Natural killer cell (primary cell): ENCODE data around the gene MYO5B. TPM values are rescaled to one million over a fixed set of nuclear protein-coding genes. Genes with fewer than 3 reads are reported as not detected.

Experiments
- ATAC-seq, 3 donors: fragments of 150-1000 bp in 2 of 3; fragments of 200-7000 bp in 1 of 3; cut with Tn5 transposase; 1 replicate in 1 of 3; 2 replicates in 2 of 3; pipeline ENCODE4 v1.10.0; 2021; ENCODE audit warnings: mild to moderate bottlenecking in 2 of 3, moderate library complexity in 2 of 3
- DNase-seq, 2 donors: peaks; one replicate each; pipeline versions ENCODE4 v3.0.0 to v3.0.0-alpha.2; 2013 to 2021; ENCODE audit warnings: mixed read lengths in 1 of 2
- H3K27ac ChIP-seq: one replicate; pipeline ENCODE4 v1.5.1; 2013; ENCODE audit warnings: mild to moderate bottlenecking, low read length
- H3K27me3 ChIP-seq: one replicate; pipeline ENCODE4 v1.6.1; 2013; ENCODE audit warnings: low read length; ENCODE audit not compliant: control insufficient read depth, insufficient read depth
- H3K36me3 ChIP-seq: one replicate; pipeline ENCODE4 v1.6.1; 2013; ENCODE audit warnings: low read length; ENCODE audit not compliant: control insufficient read depth, insufficient read depth
- H3K4me1 ChIP-seq: one replicate; pipeline ENCODE4 v1.6.1; 2013; ENCODE audit warnings: low read length; ENCODE audit not compliant: control insufficient read depth, insufficient read depth
- H3K4me3 ChIP-seq: one replicate; pipeline ENCODE4 v1.5.1; 2013; ENCODE audit warnings: low read length
- H3K9me3 ChIP-seq: one replicate; pipeline ENCODE4 v1.6.1; 2013; ENCODE audit warnings: low read length; ENCODE audit not compliant: control insufficient read depth, insufficient read depth
- H3K27ac Mint-ChIP-seq, 2 donors: one replicate each; pipeline ENCODE4 v1.8.0; 2022; ENCODE audit warnings: mild to moderate bottlenecking in 2 of 2, mixed read lengths in 2 of 2, moderate library complexity in 1 of 2
- H3K27me3 Mint-ChIP-seq, 2 donors: one replicate each; pipeline ENCODE4 v1.8.0; 2022; ENCODE audit warnings: low read depth in 2 of 2, mixed read lengths in 2 of 2
- H3K36me3 Mint-ChIP-seq: one replicate; pipeline ENCODE4 v1.8.0; 2022; ENCODE audit warnings: mixed read lengths
- H3K4me1 Mint-ChIP-seq, 2 donors: one replicate each; pipeline ENCODE4 v1.8.0; 2022; ENCODE audit warnings: mixed read lengths in 2 of 2
- H3K4me3 Mint-ChIP-seq: one replicate; pipeline ENCODE4 v1.8.0; 2022; ENCODE audit warnings: mild to moderate bottlenecking, moderate library complexity, mixed read lengths
- H3K9me3 Mint-ChIP-seq, 2 donors: one replicate each; pipeline ENCODE4 v1.8.0; 2022; ENCODE audit warnings: mixed read lengths in 2 of 2
- CTCF ChIP-seq: fragments of 200-600 bp; IDR thresholded peaks from one replicate; pipeline ENCODE4 v1.8.0; 2022; ENCODE audit warnings: antibody characterized with exemption
- WGBS: methylation state at CpG from one replicate; pipeline ENCODE4 v1.1.7; 2013; ENCODE audit warnings: missing lambda C conversion rate; ENCODE audit not compliant: insufficient coverage; 5-methylcytosine and 5-hydroxymethylcytosine counted together
- intact Hi-C: fragments of 100-400 bp; cut with micrococcal nuclease; formaldehyde crosslinking; loops from one replicate; pipeline ENCODE4 v1.14.2; 2022
- total RNA-seq, 4 donors: library from RNA; stranded (reverse); fragments of 120-200 nt in 1 of 4; gene quantifications; one replicate each; pipeline versions ENCODE4 v1.2.3 to v1.2.4, GENCODE V29; 2013 to 2022

Gene MYO5B
- total RNA-seq, 3 donors from 2014 or later (not counting 1 experiment from before 2014, with no cell fraction given), result 0.33 TPM; not detected in 2

DNA sequence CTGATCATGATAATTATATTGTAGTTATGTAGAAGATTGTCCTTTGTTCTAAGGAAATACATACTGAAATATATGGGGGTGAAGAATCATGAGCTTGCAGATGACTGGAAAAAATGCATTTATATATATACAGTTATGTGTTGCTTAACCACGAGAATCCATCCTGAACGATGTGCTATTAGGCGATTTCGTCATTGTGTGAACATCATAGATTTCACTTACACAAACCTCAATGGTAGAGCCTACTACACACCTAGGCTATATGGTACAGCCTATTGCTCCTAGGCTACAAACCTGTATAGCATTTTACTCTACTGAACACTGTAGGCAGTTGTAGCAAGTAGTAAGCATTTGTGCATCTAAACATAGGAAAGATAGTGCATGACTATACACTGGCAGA, 379.0 kb downstream of the MYO5B start:
- no peaks in the 10 kb centered on the region for H3K27me3 ChIP-seq
- DNase-seq (no peak), ATAC-seq (no peak)
- WGBS, result 59% methylated on average over 4 of the region's 4 CpGs
- Mint-ChIP-seq H3K4me3 (peak overlapping the region; percentile 99), H3K9me3 (no peaks in the 10 kb centered on the region), H3K36me3 (no peaks in the 10 kb centered on the region), H3K27ac (peak overlapping the region; percentile 77 to 99), H3K4me1 (peaks cover 88 to 90% of the 10 kb centered on the region in 2 donors), H3K27me3 (no peaks in the 10 kb centered on the region)
- H3K36me3 ChIP-seq, result no peaks in the 10 kb centered on the region
- H3K4me1 ChIP-seq, result peaks cover 59% of the 10 kb centered on the region
- no peak for TF ChIP-seq CTCF
- intact Hi-C loops, result loop anchor here (10.0 kb wide), 2 partner anchors 871 to 981 kb away; no protein-coding TSS in a partner anchor
- H3K4me3 ChIP-seq, result no peak overlapping the region
- H3K9me3 ChIP-seq, result no peaks in the 10 kb centered on the region
- no peak overlapping the region for H3K27ac ChIP-seq

GRCh38 chr18:49814147-49814499, 380.8 kb downstream of the MYO5B start:
- H3K4me1 Mint-ChIP-seq, result peaks cover 85 to 86% of the 10 kb centered on the region in 2 donors
- no peaks in the 10 kb centered on the region for H3K27me3 ChIP-seq
- WGBS, result under 1% methylated on average over 24 of the region's 24 CpGs
- DNase-seq (no peak), ATAC-seq (peak; percentile 22 to 45 (median 37))
- H3K36me3 Mint-ChIP-seq, result peaks cover 13% of the 10 kb centered on the region
- H3K4me3 ChIP-seq, result peak overlapping the region; percentile 93
- peak overlapping the region; percentile 77 to 99 for H3K27ac Mint-ChIP-seq
- no peaks in the 10 kb centered on the region for H3K27me3 Mint-ChIP-seq
- H3K9me3 Mint-ChIP-seq, result no peaks in the 10 kb centered on the region
- peak overlapping the region; percentile 99 for H3K4me3 Mint-ChIP-seq
- no peak for TF ChIP-seq CTCF
- H3K36me3 ChIP-seq, result no peaks in the 10 kb centered on the region
- H3K4me1 ChIP-seq, result peaks cover 41% of the 10 kb centered on the region
- H3K9me3 ChIP-seq, result peaks cover 2% of the 10 kb centered on the region
- intact Hi-C loops, result loop anchor here (5.0 to 10.0 kb wide), 4 partner anchors 327 to 979 kb away; partner anchors contain the start of genes C18orf32 and MBD1
- peak overlapping the region; percentile 99 for H3K27ac ChIP-seq

DNA sequence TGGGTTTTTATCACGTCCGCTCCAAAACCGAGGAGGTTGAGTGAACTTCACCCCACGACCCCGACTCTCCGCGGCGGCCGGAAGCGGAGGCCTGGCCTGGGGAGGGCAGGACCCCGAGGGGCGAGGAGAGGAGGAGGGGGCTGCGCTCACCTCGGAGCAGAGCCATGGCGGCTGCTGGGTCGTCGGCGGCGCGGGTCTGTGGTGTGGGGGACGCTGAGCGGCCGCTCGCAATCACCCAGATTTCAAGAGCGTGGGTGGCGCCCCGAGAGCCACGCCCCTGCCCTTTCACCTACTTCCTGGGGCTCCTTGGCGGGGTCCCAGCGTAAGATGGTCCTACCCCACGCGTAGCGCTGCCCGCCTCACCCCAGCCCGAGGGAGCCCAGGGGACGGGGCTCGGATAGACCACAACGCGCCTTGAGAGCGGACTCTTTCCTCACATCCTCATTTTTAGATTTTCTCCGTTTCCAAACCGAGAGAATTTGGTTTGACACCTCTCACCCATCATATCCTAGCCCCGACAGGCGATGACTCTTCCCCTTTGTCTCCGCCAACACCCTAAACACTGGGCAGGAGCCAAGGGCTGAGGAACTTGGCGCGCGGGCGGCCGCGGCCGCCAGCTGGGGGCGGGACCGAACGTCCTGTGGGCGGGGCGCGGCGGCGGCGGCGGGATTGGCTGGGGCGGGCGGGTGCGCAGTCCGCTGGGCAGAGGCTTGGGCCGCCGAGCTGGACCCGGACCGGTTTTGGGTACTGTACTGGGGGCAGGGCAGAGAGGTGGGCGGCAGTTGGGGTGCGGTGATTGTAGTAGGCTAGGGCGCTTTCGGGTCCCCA, 381.4 kb downstream of the MYO5B start, which contains the start of gene ACAA2:
Gene ACAA2, minus strand, starts transcription at position 215 of the 828 bp plus-strand sequence. Its CDS starts 49 bp downstream, at position 166.
- under 1% methylated on average over 74 of the region's 74 CpGs for WGBS
- no peaks in the 10 kb centered on the region for H3K27me3 ChIP-seq
- H3K4me1 ChIP-seq, result peaks cover 35% of the 10 kb centered on the region
- no peaks in the 10 kb centered on the region for H3K36me3 ChIP-seq
- intact Hi-C loops, result loop anchor here (2.0 to 10.0 kb wide), 5 partner anchors 29 to 979 kb away; partner anchors contain the start of genes C18orf32 and MBD1
- peak within 1 kb of the TSS; percentile 99 for H3K27ac ChIP-seq
- Mint-ChIP-seq H3K36me3 (peaks cover 18% of the 10 kb centered on the region), H3K27me3 (no peaks in the 10 kb centered on the region), H3K9me3 (peaks cover 0 to 2% of the 10 kb centered on the region in 2 donors), H3K4me1 (peaks cover 82 to 83% of the 10 kb centered on the region in 2 donors), H3K4me3 (peak within 1 kb of the TSS; percentile 99), H3K27ac (peak within 1 kb of the TSS; percentile 77 to 99)
- H3K4me3 ChIP-seq, result peak within 1 kb of the TSS; percentile 93
- no peak for TF ChIP-seq CTCF
- DNase-seq, result peak; percentile 83 to 88
- H3K9me3 ChIP-seq, result peaks cover 8% of the 10 kb centered on the region
- ATAC-seq, result peak; percentile 77 to 90 (median 83)
